ENCODE measurements around the gene RPA3. TPM values are rescaled to one million over a fixed set of nuclear protein-coding genes. Genes with fewer than 3 reads are reported as not detected.

The RPA3 gene
- total RNA-seq, 2 experiments from 2014 or later: 219 to 223 TPM

DNA sequence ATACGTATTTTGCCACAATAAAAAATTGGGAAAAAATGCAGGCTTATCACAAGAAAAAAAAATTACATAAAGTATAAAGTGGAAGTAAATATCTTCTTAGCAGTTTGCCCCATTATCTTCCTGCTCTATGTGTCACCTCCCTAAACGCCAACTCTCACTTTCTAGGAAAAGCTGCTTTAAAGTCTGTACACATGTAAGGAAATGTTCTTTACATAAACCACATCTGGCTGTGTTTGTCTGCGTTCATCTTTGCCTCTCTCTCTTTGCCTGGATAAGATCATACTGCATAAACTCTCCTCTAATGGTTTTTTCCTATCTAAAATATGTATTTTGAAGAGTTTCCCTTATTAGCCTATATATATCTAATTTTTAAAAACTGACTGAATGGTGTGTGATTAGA lies 100.9 kb downstream of the RPA3 start:
- no peak overlapping the region for H3K27ac Mint-ChIP-seq
- CTCF ChIA-PET: no interaction called here
- intact Hi-C loops (cut with micrococcal nuclease): no loop called here
- H3K9me3 Mint-ChIP-seq: no peaks in the 10 kb centered on the region
- no peak overlapping the region for H3K4me3 Mint-ChIP-seq
- no peak for DNase-seq
- H3K36me3 Mint-ChIP-seq (ENCODE audit: low read depth): no peaks in the 10 kb centered on the region
- H3K4me1 Mint-ChIP-seq (ENCODE audit: low read depth): peaks cover 19% of the 10 kb centered on the region
- no peaks in the 10 kb centered on the region for H3K27me3 Mint-ChIP-seq (ENCODE audit: low read depth)

DNA sequence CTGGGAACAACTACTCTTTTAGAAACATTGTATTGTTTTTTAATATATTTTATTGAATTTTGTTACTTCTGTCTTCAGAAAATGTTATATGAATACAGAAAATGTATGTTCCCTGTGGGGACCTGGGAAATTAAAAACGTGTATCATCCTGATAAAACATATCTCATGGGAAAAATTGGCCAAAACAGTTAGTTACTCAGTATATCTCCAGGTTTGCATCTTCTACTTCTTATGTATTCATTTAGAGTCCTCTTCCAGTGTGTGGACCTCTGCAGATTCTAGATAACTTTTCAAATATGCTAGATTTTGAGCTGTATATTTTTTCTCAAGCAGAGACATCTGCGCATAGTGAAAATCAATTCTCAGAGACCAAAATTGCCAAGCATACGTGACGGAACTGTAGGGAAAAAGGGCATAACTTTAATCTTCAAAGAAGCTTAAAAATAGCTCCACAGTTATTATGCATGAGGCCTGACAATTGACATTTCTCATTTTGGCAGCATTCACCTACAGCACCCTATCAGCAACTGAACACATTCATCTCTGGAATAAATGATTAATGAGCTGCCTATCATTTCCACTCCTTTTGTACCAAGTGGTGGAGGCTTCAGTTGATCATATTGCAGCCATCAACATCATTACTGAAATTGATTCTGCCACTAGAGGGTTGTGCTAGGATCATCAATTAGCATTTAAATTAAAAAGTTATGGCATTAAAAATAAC lies 104.2 kb downstream of the RPA3 start:
- Mint-ChIP-seq H3K36me3 (ENCODE audit: low read depth) (peaks cover 1% of the 10 kb centered on the region), H3K9me3 (no peaks in the 10 kb centered on the region), H3K4me1 (ENCODE audit: low read depth) (peaks cover 24% of the 10 kb centered on the region), H3K27me3 (ENCODE audit: low read depth) (no peaks in the 10 kb centered on the region), H3K4me3 (no peak overlapping the region), H3K27ac (no peak overlapping the region)
- intact Hi-C loops (cut with micrococcal nuclease): no loop called here
- CTCF ChIA-PET: no interaction called here
- DNase-seq: no peak

DNA sequence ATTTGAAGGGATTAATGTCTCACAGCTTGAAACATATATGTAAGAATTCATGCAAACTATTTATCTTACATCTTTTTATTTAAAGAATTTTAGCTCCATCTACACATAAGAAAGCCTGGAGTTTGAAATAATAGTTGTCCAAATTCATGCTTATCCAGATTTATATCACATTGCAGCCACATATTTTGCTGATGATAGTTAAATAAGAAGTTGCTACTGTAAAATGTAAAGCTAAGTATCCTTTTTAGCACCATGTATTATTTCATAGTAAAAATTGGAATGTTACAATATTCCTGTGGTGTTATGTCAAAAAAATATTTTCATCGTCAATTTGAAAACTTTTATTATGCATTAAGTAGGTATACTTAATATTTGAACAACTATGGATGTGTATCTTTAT lies 105.2 kb downstream of the RPA3 start:
- Mint-ChIP-seq H3K9me3 (no peaks in the 10 kb centered on the region), H3K27me3 (ENCODE audit: low read depth) (no peaks in the 10 kb centered on the region), H3K4me3 (no peak overlapping the region), H3K27ac (no peak overlapping the region), H3K4me1 (ENCODE audit: low read depth) (peaks cover 20% of the 10 kb centered on the region), H3K36me3 (ENCODE audit: low read depth) (peaks cover 1% of the 10 kb centered on the region)
- DNase-seq: no peak
- CTCF ChIA-PET: no interaction called here
- intact Hi-C loops (cut with micrococcal nuclease): no loop called here

DNA sequence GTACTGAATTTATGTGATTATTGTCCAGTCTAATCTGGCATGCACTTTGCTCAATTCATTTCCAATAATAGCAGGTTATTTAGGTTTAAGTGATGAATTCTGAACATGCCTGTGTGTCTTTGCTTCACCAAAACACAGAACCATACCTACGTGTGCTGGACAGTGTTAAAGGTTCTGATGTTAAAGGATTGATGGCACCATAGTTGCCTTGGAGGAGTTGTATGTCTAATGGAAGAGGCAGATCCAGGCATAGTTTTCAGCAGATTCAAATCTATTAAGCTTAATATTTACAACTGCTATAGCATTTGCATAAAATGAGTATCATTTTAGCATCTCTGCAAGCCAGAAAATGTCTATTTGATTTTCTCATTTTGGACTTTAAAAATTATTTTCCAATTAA lies 105.9 kb downstream of the RPA3 start:
- peaks cover 16% of the 10 kb centered on the region for H3K4me1 Mint-ChIP-seq (ENCODE audit: low read depth)
- no peak for DNase-seq
- peaks cover 6% of the 10 kb centered on the region for H3K36me3 Mint-ChIP-seq (ENCODE audit: low read depth)
- no peak overlapping the region for H3K4me3 Mint-ChIP-seq
- CTCF ChIA-PET: no interaction called here
- H3K9me3 Mint-ChIP-seq: no peaks in the 10 kb centered on the region
- no peak overlapping the region for H3K27ac Mint-ChIP-seq
- intact Hi-C loops (cut with micrococcal nuclease): no loop called here
- no peaks in the 10 kb centered on the region for H3K27me3 Mint-ChIP-seq (ENCODE audit: low read depth)

DNA sequence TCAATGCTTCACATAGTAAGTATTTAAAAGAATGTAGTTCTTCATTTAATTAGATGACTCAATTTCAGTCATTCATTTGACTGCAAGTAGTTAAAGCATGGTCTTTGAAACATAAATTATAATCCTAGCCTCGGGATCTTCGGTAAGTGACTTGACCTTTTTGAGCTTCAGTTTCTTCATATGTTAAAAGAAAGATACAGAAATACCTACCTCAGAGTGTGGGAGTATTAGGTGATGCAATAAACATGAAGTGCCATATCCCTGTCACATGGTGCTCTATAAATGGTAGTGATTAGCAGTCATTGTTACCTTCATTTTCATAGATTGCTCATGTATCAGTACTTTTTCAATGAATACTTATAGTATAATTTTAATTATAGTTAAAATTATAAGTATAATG lies 109.1 kb downstream of the RPA3 start:
- DNase-seq: no peak
- H3K4me3 Mint-ChIP-seq: no peak overlapping the region
- CTCF ChIA-PET: no interaction called here
- intact Hi-C loops (cut with micrococcal nuclease): no loop called here
- H3K36me3 Mint-ChIP-seq (ENCODE audit: low read depth): peaks cover 9% of the 10 kb centered on the region
- H3K27ac Mint-ChIP-seq: no peak overlapping the region
- no peaks in the 10 kb centered on the region for H3K9me3 Mint-ChIP-seq
- no peaks in the 10 kb centered on the region for H3K27me3 Mint-ChIP-seq (ENCODE audit: low read depth)
- H3K4me1 Mint-ChIP-seq (ENCODE audit: low read depth): peaks cover 8% of the 10 kb centered on the region

DNA sequence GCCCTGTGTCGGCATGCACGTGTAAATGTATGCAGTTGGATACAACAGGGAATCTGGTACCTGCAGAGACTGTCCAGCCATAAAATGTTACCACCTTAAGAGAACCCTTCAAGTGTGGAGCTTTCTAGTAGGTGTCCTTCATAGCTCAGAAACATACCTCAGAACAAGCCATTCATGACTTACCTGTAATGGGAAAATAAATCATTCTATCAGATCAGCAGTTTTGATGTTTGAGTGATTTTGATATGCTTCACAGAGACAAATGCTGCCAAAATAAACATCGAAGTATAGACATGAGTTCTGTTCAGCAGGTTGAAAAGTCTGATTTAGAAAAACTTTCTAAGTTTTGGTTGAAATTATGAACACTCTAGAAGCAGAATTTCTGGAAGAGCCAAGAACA lies 111.4 kb downstream of the RPA3 start:
- no peak for DNase-seq
- Mint-ChIP-seq H3K4me1 (ENCODE audit: low read depth) (peaks cover 5% of the 10 kb centered on the region), H3K36me3 (ENCODE audit: low read depth) (peaks cover 9% of the 10 kb centered on the region), H3K27me3 (ENCODE audit: low read depth) (no peaks in the 10 kb centered on the region), H3K27ac (no peak overlapping the region), H3K9me3 (no peaks in the 10 kb centered on the region), H3K4me3 (no peak overlapping the region)
- CTCF ChIA-PET: no interaction called here
- intact Hi-C loops (cut with micrococcal nuclease): no loop called here

DNA sequence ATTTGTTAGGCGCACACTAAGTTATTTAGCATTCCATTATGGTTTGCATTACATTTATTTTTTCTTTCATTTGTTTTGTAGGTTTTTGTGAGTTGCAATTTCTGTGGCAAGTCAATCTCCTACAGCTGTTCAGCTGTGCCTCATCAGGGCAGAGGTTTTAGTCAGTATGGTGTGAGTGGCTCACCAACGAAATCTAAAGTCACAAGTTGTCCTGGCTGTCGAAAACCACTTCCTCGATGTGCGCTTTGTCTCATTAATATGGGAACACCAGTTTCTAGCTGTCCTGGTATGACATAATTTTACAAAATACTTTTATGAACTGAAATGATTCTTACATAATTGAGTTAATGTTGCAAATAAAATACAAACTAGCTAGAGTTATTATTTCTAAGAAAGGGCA lies 122.2 kb downstream of the RPA3 start:
- Mint-ChIP-seq H3K36me3 (ENCODE audit: low read depth) (peaks cover 31% of the 10 kb centered on the region), H3K4me3 (no peak overlapping the region), H3K4me1 (ENCODE audit: low read depth) (no peaks in the 10 kb centered on the region), H3K9me3 (no peaks in the 10 kb centered on the region), H3K27ac (no peak overlapping the region), H3K27me3 (ENCODE audit: low read depth) (no peaks in the 10 kb centered on the region)
- intact Hi-C loops (cut with micrococcal nuclease): loop anchor here (5.0 kb wide), 1 partner anchor 441 kb away; no protein-coding TSS in a partner anchor
- CTCF ChIA-PET: interaction anchor here (1.1 to 1.5 kb wide), 4 partner anchors 24 to 439 kb away, joined by 3 to 8 read pairs (median 4); no protein-coding TSS in a partner anchor
- no peak for DNase-seq

DNA sequence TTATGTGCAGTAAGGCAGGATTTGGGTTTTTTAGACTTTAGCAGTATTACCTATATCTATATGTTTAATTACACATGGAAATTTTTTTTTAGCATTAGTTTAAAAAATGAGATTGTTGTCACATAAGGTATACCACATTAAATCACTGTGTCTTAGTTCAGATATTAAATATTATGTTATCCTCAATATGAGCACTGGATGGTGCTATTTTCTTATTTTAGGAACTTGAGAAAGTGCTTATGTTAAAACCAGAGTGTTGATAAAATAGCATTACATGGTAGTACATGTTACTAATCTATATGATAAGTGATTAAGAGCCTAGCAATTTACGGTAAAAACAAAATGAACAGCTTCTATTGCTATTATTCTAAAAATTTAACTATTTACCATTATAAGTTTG lies 123.0 kb downstream of the RPA3 start:
- no peak for DNase-seq
- H3K4me1 Mint-ChIP-seq (ENCODE audit: low read depth): peaks cover 3% of the 10 kb centered on the region
- H3K27ac Mint-ChIP-seq: no peak overlapping the region
- CTCF ChIA-PET: interaction anchor here (0.8 to 1.5 kb wide), 4 partner anchors 23 to 492 kb away, joined by 3 to 8 read pairs (median 4); no protein-coding TSS in a partner anchor
- no peak overlapping the region for H3K4me3 Mint-ChIP-seq
- no peaks in the 10 kb centered on the region for H3K9me3 Mint-ChIP-seq
- intact Hi-C loops (cut with micrococcal nuclease): loop anchor here (1.0 to 5.0 kb wide), 5 partner anchors 166 to 701 kb away; no protein-coding TSS in a partner anchor
- H3K36me3 Mint-ChIP-seq (ENCODE audit: low read depth): peaks cover 27% of the 10 kb centered on the region
- no peaks in the 10 kb centered on the region for H3K27me3 Mint-ChIP-seq (ENCODE audit: low read depth)

Other genes with a start within 250 kb of the RPA3 start
- not detected for gene COL28A1, start 182.7 kb downstream of the RPA3 start, total RNA-seq
- gene MIOS, start 151.7 kb downstream of the RPA3 start, total RNA-seq: 10 to 100 TPM; 40.6 to 43.0 TPM
- 10 to 100 TPM; 13.8 to 14.3 TPM for gene UMAD1, start 77.9 kb downstream of the RPA3 start, total RNA-seq

Data from activated naive CD4-positive, alpha-beta T cell treated with anti-CD3 and anti-CD28 coated beads for 36 hours (primary cell).